ENCODE measurements around the gene CABP1.

CABP1 gene

GRCh38 chr12:120703311-120703942 lies 63.0 kb downstream of the CABP1 start:
- DNase-seq (ENCODE audit: low read depth, low spot score): no peak
- TF ChIP-seq EZH2 (IDR thresholded peaks at IDR 0.05): no peak
- no peak overlapping the region for H3K4me3 ChIP-seq
- peaks cover 15% of the 10 kb centered on the region for H3K36me3 ChIP-seq (ENCODE audit: insufficient read depth, low read length)
- no peaks in the 10 kb centered on the region for H3K9me3 ChIP-seq (ENCODE audit: low read depth, low read length)
- no peak overlapping the region for H3K27ac ChIP-seq
- no peak overlapping the region for H3K9ac ChIP-seq (ENCODE audit: insufficient read length)

- Histone ChIP-seq H3K9me3 (ENCODE audit: low read depth, low read length) (no peaks in the 10 kb centered on the region), H3K27ac (no peak overlapping the region), H3K4me3 (no peak overlapping the region), H3K9ac (ENCODE audit: insufficient read length) (no peak overlapping the region), H3K36me3 (ENCODE audit: insufficient read depth, low read length) (peaks cover 3% of the 10 kb centered on the region; the same call in 1 of the 2 replicates)
- TF ChIP-seq FOXP2 (optimal IDR thresholded peaks at IDR 0.05; ENCODE audit: control extremely low read depth, extremely low read length, insufficient read depth) (no peak), POLR2AphosphoS5 (IDR thresholded peaks at IDR 0.05; ENCODE audit: borderline replicate concordance, low read depth, low read length) (no peak), EZH2 (IDR thresholded peaks at IDR 0.05) (no peak)
- DNase-seq (ENCODE audit: low read depth, low spot score): no peak
Observed at GRCh38 chr12:120705618-120706017, 65.2 kb downstream of the CABP1 start.

GRCh38 chr12:120706029-120706428 lies 65.6 kb downstream of the CABP1 start:
- Histone ChIP-seq H3K27ac (no peak overlapping the region), H3K36me3 (ENCODE audit: insufficient read depth, low read length) (peaks cover 3% of the 10 kb centered on the region; the same call in 1 of the 2 replicates), H3K9ac (ENCODE audit: insufficient read length) (no peak overlapping the region), H3K9me3 (ENCODE audit: low read depth, low read length) (no peaks in the 10 kb centered on the region), H3K4me3 (no peak overlapping the region)
- no peak for DNase-seq (ENCODE audit: low read depth, low spot score)
- no peak for TF ChIP-seq EZH2 (IDR thresholded peaks at IDR 0.05)
- no peak for TF ChIP-seq FOXP2 (optimal IDR thresholded peaks at IDR 0.05; ENCODE audit: control extremely low read depth, extremely low read length, insufficient read depth)
- no peak for TF ChIP-seq POLR2AphosphoS5 (IDR thresholded peaks at IDR 0.05; ENCODE audit: borderline replicate concordance, low read depth, low read length)

- TF ChIP-seq FOXP2 (optimal IDR thresholded peaks at IDR 0.05; ENCODE audit: control extremely low read depth, extremely low read length, insufficient read depth) (no peak), EZH2 (IDR thresholded peaks at IDR 0.05) (no peak), POLR2AphosphoS5 (IDR thresholded peaks at IDR 0.05; ENCODE audit: borderline replicate concordance, low read depth, low read length) (no peak)
- Histone ChIP-seq H3K9ac (ENCODE audit: insufficient read length) (no peak overlapping the region), H3K36me3 (ENCODE audit: insufficient read depth, low read length) (peaks cover 7% of the 10 kb centered on the region), H3K4me3 (no peak overlapping the region), H3K27ac (no peak overlapping the region), H3K9me3 (ENCODE audit: low read depth, low read length) (no peaks in the 10 kb centered on the region)
- no peak for DNase-seq (ENCODE audit: low read depth, low spot score)
Observed at GRCh38 chr12:120708651-120709050, 68.2 kb downstream of the CABP1 start.

- H3K9me3 ChIP-seq (ENCODE audit: low read depth, low read length): no peaks in the 10 kb centered on the region
- DNase-seq (ENCODE audit: low read depth, low spot score): no peak
- H3K4me3 ChIP-seq: peak within 1 kb of the TSS; percentile 91
- TF ChIP-seq POLR2AphosphoS5 (IDR thresholded peaks at IDR 0.05; ENCODE audit: borderline replicate concordance, low read depth, low read length) (peak; percentile 76; the same call in 1 of the 2 replicates), FOXP2 (optimal IDR thresholded peaks at IDR 0.05; ENCODE audit: control extremely low read depth, extremely low read length, insufficient read depth) (no peak), EZH2 (IDR thresholded peaks at IDR 0.05) (no peak)
- H3K36me3 ChIP-seq (ENCODE audit: insufficient read depth, low read length): peaks cover 22% of the 10 kb centered on the region
- 0 out of 2 replicates have a peak within 1 kb of the TSS, but pooled peaks have one; percentile 6 for H3K27ac ChIP-seq
- peak within 1 kb of the TSS; percentile 91 for H3K9ac ChIP-seq (ENCODE audit: insufficient read length)
Observed at GRCh38 chr12:120710031-120710804, 69.8 kb downstream of the CABP1 start, which contains the start of gene UNC119B. TSS of gene UNC119B (plus strand) at chr12:120710458. CDS start at chr12:120710475, 17 bp downstream.

GRCh38 chr12:120710805-120711296 lies 70.4 kb downstream of the CABP1 start:
- Histone ChIP-seq H3K9me3 (ENCODE audit: low read depth, low read length) (no peaks in the 10 kb centered on the region), H3K27ac (0 out of 2 replicates have a peak overlapping the region, but pooled peaks have one; percentile 6), H3K9ac (ENCODE audit: insufficient read length) (peak overlapping the region; percentile 91), H3K4me3 (peak overlapping the region; percentile 91), H3K36me3 (ENCODE audit: insufficient read depth, low read length) (peaks cover 26% of the 10 kb centered on the region)
- no peak for DNase-seq (ENCODE audit: low read depth, low spot score)
- TF ChIP-seq POLR2AphosphoS5 (IDR thresholded peaks at IDR 0.05; ENCODE audit: borderline replicate concordance, low read depth, low read length) (no peak), EZH2 (IDR thresholded peaks at IDR 0.05) (no peak), FOXP2 (optimal IDR thresholded peaks at IDR 0.05; ENCODE audit: control extremely low read depth, extremely low read length, insufficient read depth) (no peak)

GRCh38 chr12:120711411-120711810 lies 71.0 kb downstream of the CABP1 start:
- no peak for DNase-seq (ENCODE audit: low read depth, low spot score)

GRCh38 chr12:120712610-120713009 lies 72.2 kb downstream of the CABP1 start:
- no peaks in the 10 kb centered on the region for H3K9me3 ChIP-seq (ENCODE audit: low read depth, low read length)
- DNase-seq (ENCODE audit: low read depth, low spot score): no peak
- peaks cover 41% of the 10 kb centered on the region for H3K36me3 ChIP-seq (ENCODE audit: insufficient read depth, low read length)
- TF ChIP-seq FOXP2 (optimal IDR thresholded peaks at IDR 0.05; ENCODE audit: control extremely low read depth, extremely low read length, insufficient read depth) (no peak), EZH2 (IDR thresholded peaks at IDR 0.05) (no peak), POLR2AphosphoS5 (IDR thresholded peaks at IDR 0.05; ENCODE audit: borderline replicate concordance, low read depth, low read length) (no peak)
- H3K9ac ChIP-seq (ENCODE audit: insufficient read length): peak overlapping the region; percentile 91
- peak overlapping the region; percentile 91 for H3K4me3 ChIP-seq
- peak overlapping the region; percentile 16; the same call in 1 of the 2 replicates for H3K27ac ChIP-seq

More at GRCh38 chr12:120711411-120711810, 71.0 kb downstream of the CABP1 start:
- H3K36me3 ChIP-seq (ENCODE audit: insufficient read depth, low read length): peaks cover 32% of the 10 kb centered on the region
- TF ChIP-seq EZH2 (IDR thresholded peaks at IDR 0.05) (no peak), FOXP2 (optimal IDR thresholded peaks at IDR 0.05; ENCODE audit: control extremely low read depth, extremely low read length, insufficient read depth) (no peak), POLR2AphosphoS5 (IDR thresholded peaks at IDR 0.05; ENCODE audit: borderline replicate concordance, low read depth, low read length) (no peak)
- no peaks in the 10 kb centered on the region for H3K9me3 ChIP-seq (ENCODE audit: low read depth, low read length)
- H3K9ac ChIP-seq (ENCODE audit: insufficient read length): peak overlapping the region; percentile 91
- peak overlapping the region; percentile 91 for H3K4me3 ChIP-seq
- H3K27ac ChIP-seq: no peak overlapping the region

Measured in SK-N-MC (cell line).